AG04449 (cell line): ENCODE measurements around the gene PEAK1.

Source experiments
- CTCF ChIA-PET: fragments of 350-600 bp; formaldehyde crosslinking; extraction: SDS; loops from one replicate; lab custom pipeline; 2021; ENCODE audit warnings: antibody characterized with exemption; lab: Yijun Ruan, JAX
- POLR2A ChIA-PET: fragments of 400-600, 350-600 bp; formaldehyde crosslinking; extraction: SDS; loops from one replicate; lab custom pipeline; 2020; ENCODE audit warnings: antibody characterized with exemption, inconsistent platforms; lab: Yijun Ruan, JAX
- DNase-seq: peaks from one replicate; pipeline ENCODE4 v3.0.0-alpha.2; 2010; ENCODE audit warnings: low read depth, low spot score
- H3K4me3 ChIP-seq: 2 replicates; pipeline ENCODE4 v1.5.1; 2011; ENCODE audit warnings: low read depth, mild to moderate bottlenecking, control low read depth, low read length
- CTCF ChIP-seq: IDR thresholded peaks from one replicate; pipeline ENCODE4 v1.5.1; 2011; ENCODE audit warnings: mild to moderate bottlenecking, moderate library complexity, low read length, control low read depth, inconsistent platforms; ENCODE audit not compliant: insufficient read depth; ENCODE audit errors: missing control alignments

The PEAK1 gene

GRCh38 chr15:77347197-77347596 is 72.7 kb downstream of the PEAK1 start:
- H3K4me3 ChIP-seq: no peak overlapping the region
- ChIA-PET POLR2A (no interaction called here), CTCF (interaction anchor here (1.1 to 1.3 kb wide), 2 partner anchors 21 to 229 kb away, joined by 3 read pairs; no protein-coding TSS in a partner anchor)
- TF ChIP-seq CTCF: no peak
- DNase-seq: no peak

- POLR2A ChIA-PET: no interaction called here
- H3K4me3 ChIP-seq: no peak overlapping the region
- TF ChIP-seq CTCF: no peak
- no peak for DNase-seq
- CTCF ChIA-PET: interaction anchor here (1.1 to 1.3 kb wide), 2 partner anchors 21 to 228 kb away, joined by 3 read pairs; no protein-coding TSS in a partner anchor
Measured at GRCh38 chr15:77346245-77347036, 73.5 kb downstream of the PEAK1 start.

- no peak for TF ChIP-seq CTCF
- no peak for DNase-seq
- H3K4me3 ChIP-seq: no peak overlapping the region
- CTCF ChIA-PET: no interaction called here
- POLR2A ChIA-PET: no interaction called here
Measured at GRCh38 chr15:77342807-77343206, 77.1 kb downstream of the PEAK1 start.

GRCh38 chr15:77340245-77340644 is 79.7 kb downstream of the PEAK1 start:
- no peak for TF ChIP-seq CTCF
- CTCF ChIA-PET: no interaction called here
- DNase-seq: no peak
- H3K4me3 ChIP-seq: no peak overlapping the region
- POLR2A ChIA-PET: interaction anchor here (0.6 kb wide), 1 partner anchor 41 kb away, joined by 3 read pairs; no protein-coding TSS in a partner anchor

- DNase-seq: no peak
- POLR2A ChIA-PET: no interaction called here
- no peak overlapping the region for H3K4me3 ChIP-seq
- CTCF ChIA-PET: interaction anchor here (0.6 kb wide), 1 partner anchor 335 kb away, joined by 3 read pairs; no protein-coding TSS in a partner anchor
- no peak for TF ChIP-seq CTCF
Measured at GRCh38 chr15:77336006-77336405, 83.9 kb downstream of the PEAK1 start.

- no peak for TF ChIP-seq CTCF
- ChIA-PET CTCF (no interaction called here), POLR2A (no interaction called here)
- no peak for DNase-seq
- H3K4me3 ChIP-seq: no peak overlapping the region
Measured at GRCh38 chr15:77335298-77335697, 84.6 kb downstream of the PEAK1 start.
